Measurements from ENCODE around the gene RMP24.

The RMP24 gene

DNA sequence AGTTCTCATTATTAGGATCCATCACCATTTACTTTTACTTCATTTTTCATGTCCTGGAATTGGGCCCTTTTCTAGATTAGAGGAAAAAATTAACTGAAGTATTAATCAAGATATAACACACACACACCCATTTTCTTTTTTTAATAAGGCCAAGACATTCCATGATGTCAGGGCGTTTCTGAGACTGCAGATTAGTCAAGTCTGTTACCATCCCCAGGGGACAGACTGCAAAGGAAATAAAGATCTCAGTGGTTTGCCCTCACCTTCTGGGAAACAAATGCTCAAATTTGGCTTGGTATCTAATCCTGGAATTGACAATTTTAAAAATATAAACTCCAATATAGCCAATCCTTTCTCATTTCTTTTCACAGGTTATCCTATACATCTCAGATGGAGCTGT lies 27.4 kb downstream of the RMP24 start:
- DNase-seq (ENCODE audit: low read depth, low spot score) = no peak
- H3K9me3 ChIP-seq (ENCODE audit: control insufficient read depth, insufficient read depth, low read length) = no peaks in the 10 kb centered on the region
- ChIA-PET POLR2A (no interaction called here), CTCF (no interaction called here)
- TF ChIP-seq CTCF (IDR thresholded peaks at IDR 0.05; ENCODE audit: low read depth, low read length) = no peak
- H3K27me3 ChIP-seq (ENCODE audit: control insufficient read depth, insufficient read depth, low read length) = no peaks in the 10 kb centered on the region
- H3K27ac ChIP-seq (ENCODE audit: low read depth, low read length) = no peak overlapping the region
- H3K4me3 ChIP-seq (ENCODE audit: low read depth, low read length) = no peak overlapping the region

- no peak overlapping the region for H3K27ac ChIP-seq (ENCODE audit: low read depth, low read length)
- H3K27me3 ChIP-seq (ENCODE audit: control insufficient read depth, insufficient read depth, low read length) = no peaks in the 10 kb centered on the region
- ChIA-PET CTCF (interaction anchor here (2.0 to 2.4 kb wide), 2 partner anchors 10 to 250 kb away, joined by 7 to 15 read pairs; no protein-coding TSS in a partner anchor), POLR2A (no interaction called here)
- no peak overlapping the region for H3K4me3 ChIP-seq (ENCODE audit: low read depth, low read length)
- no peak for TF ChIP-seq CTCF (IDR thresholded peaks at IDR 0.05; ENCODE audit: low read depth, low read length)
- H3K9me3 ChIP-seq (ENCODE audit: control insufficient read depth, insufficient read depth, low read length) = no peaks in the 10 kb centered on the region
- no peak for DNase-seq (ENCODE audit: low read depth, low spot score)
Measured at GRCh38 chr18:36006997-36007396, 34.5 kb downstream of the RMP24 start.

DNA sequence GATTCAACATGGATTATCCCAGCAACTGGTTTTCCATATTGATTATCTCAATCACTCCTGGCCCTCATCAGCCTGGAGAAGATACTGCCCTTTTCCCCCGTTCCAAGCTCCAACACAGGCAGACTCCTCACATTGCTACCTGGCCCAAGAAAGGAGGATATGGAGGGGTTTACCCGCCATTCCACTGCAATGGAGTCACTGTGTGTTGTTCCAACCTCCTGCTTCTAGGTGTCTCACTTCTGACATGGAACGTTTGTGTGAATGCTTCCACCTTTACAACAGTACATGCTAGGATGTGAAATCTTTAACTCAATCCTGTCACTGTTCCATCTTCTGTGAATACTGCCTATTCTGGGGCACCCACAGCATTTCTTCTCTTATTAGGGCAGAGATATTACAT lies 36.7 kb downstream of the RMP24 start:
- Histone ChIP-seq H3K4me3 (ENCODE audit: low read depth, low read length) (no peak overlapping the region), H3K9me3 (ENCODE audit: control insufficient read depth, insufficient read depth, low read length) (no peaks in the 10 kb centered on the region), H3K27ac (ENCODE audit: low read depth, low read length) (no peak overlapping the region), H3K27me3 (ENCODE audit: control insufficient read depth, insufficient read depth, low read length) (no peaks in the 10 kb centered on the region)
- no peak for DNase-seq (ENCODE audit: low read depth, low spot score)
- POLR2A ChIA-PET = no interaction called here
- CTCF ChIA-PET = interaction anchor here (1.6 kb wide), 1 partner anchor 9 kb away, joined by 8 read pairs; no protein-coding TSS in a partner anchor
- TF ChIP-seq CTCF (IDR thresholded peaks at IDR 0.05; ENCODE audit: low read depth, low read length) = no peak

- ChIA-PET POLR2A (no interaction called here), CTCF (interaction anchor here (1.0 kb wide), 1 partner anchor 107 kb away, joined by 3 read pairs; no protein-coding TSS in a partner anchor)
- DNase-seq (ENCODE audit: low read depth, low spot score) = no peak
- Histone ChIP-seq H3K27me3 (ENCODE audit: control insufficient read depth, insufficient read depth, low read length) (no peaks in the 10 kb centered on the region), H3K4me3 (ENCODE audit: low read depth, low read length) (no peak overlapping the region), H3K9me3 (ENCODE audit: control insufficient read depth, insufficient read depth, low read length) (no peaks in the 10 kb centered on the region), H3K27ac (ENCODE audit: low read depth, low read length) (no peak overlapping the region)
- TF ChIP-seq CTCF (IDR thresholded peaks at IDR 0.05; ENCODE audit: low read depth, low read length) = no peak
Measured at GRCh38 chr18:36012891-36013290, 40.4 kb downstream of the RMP24 start.

DNA sequence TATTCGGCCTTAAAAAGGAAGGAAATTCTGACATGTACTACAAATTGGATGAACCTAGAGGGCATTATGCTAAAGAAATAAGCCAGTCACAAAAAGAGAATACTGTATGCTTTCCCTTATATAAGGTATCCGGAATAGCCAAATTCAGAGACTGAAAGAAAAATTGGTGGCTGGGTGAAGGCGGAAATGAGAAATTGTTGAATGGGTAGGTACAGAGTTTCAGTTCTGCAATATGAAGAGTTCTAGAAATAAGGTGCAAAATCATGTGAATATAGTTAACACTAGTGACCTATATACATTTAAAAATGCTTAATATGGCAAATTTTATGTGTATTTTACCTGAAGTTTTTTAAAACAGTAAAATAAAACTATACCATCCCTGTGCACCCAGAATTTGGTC lies 43.1 kb downstream of the RMP24 start:
- CTCF ChIA-PET = interaction anchor here (3.6 kb wide), 1 partner anchor 269 kb away, joined by 86 read pairs; no protein-coding TSS in a partner anchor
- TF ChIP-seq CTCF (IDR thresholded peaks at IDR 0.05; ENCODE audit: low read depth, low read length) = no peak
- POLR2A ChIA-PET = no interaction called here
- no peak overlapping the region for H3K27ac ChIP-seq (ENCODE audit: low read depth, low read length)
- no peaks in the 10 kb centered on the region for H3K27me3 ChIP-seq (ENCODE audit: control insufficient read depth, insufficient read depth, low read length)
- H3K4me3 ChIP-seq (ENCODE audit: low read depth, low read length) = no peak overlapping the region
- no peaks in the 10 kb centered on the region for H3K9me3 ChIP-seq (ENCODE audit: control insufficient read depth, insufficient read depth, low read length)
- no peak for DNase-seq (ENCODE audit: low read depth, low spot score)

Measured in AG04450 (cell line).